K562 (cell line): ENCODE results near the gene NAA38. TPM values are rescaled to one million over a fixed set of nuclear protein-coding genes. Genes with fewer than 3 reads are reported as not detected.

Experiments used
- ARHGAP35 ChIP-seq: fragments of 450-650 bp; IDR thresholded peaks from 2 replicates; pipeline ENCODE4 v1.6.1; 2018; ENCODE audit not compliant: partially characterized antibody
- CBX1 ChIP-seq: sonication (generic); IDR thresholded peaks from 2 replicates; pipeline ENCODE4 v1.6.1; 2016; ENCODE audit warnings: antibody characterized with exemption, low read depth, mild to moderate bottlenecking
- DIDO1 ChIP-seq: fragments of 450-650 bp; IDR thresholded peaks from 2 replicates; pipeline ENCODE4 v1.6.1; 2016; ENCODE audit warnings: low read depth, missing biosample characterization, missing genetic modification characterization
- EWSR1 ChIP-seq: fragments of 450-650 bp; IDR thresholded peaks from 2 replicates; pipeline ENCODE4 v1.6.1; 2018; ENCODE audit warnings: borderline replicate concordance, mild to moderate bottlenecking, low read depth, moderate library complexity; ENCODE audit not compliant: partially characterized antibody
- HINFP ChIP-seq: fragments of 450-650 bp; conservative IDR thresholded peaks from 2 replicates; pipeline ENCODE4 v1.6.1; 2016; ENCODE audit warnings: missing genetic modification characterization, low read depth, mild to moderate bottlenecking, control low read depth, missing compliant biosample characterization
- HNRNPL ChIP-seq: fragments of 200-400 bp; formaldehyde crosslinking; IDR thresholded peaks from 2 replicates; pipeline ENCODE4 v1.6.1; 2017; ENCODE audit warnings: low read depth, mild to moderate bottlenecking, low read length
- JUN ChIP-seq, 2 experiments: sonication (generic) in 1 of 2; formaldehyde crosslinking in 1 of 2; IDR thresholded peaks; 2 replicates each; pipeline versions ENCODE4 v1.6.1 to v1.8.0; 2012 to 2022; ENCODE audit warnings: borderline replicate concordance in 2 of 2, mild to moderate bottlenecking in 2 of 2, improper control_type of control experiment in 1 of 2, low read depth in 1 of 2, low read length in 1 of 2, missing genetic modification reagents in 1 of 2
- JUNB ChIP-seq: fragments of 450-650 bp; formaldehyde crosslinking; conservative IDR thresholded peaks from 2 replicates; pipeline ENCODE4 v1.4.0; 2020; ENCODE audit warnings: mild to moderate bottlenecking
- LARP7 ChIP-seq: fragments of 450-650 bp; IDR thresholded peaks from 2 replicates; pipeline ENCODE4 v1.6.1; 2016
- RBM14 ChIP-seq: fragments of 200-400 bp; formaldehyde crosslinking; IDR thresholded peaks from 2 replicates; pipeline ENCODE4 v1.6.1; 2018; ENCODE audit warnings: low read depth, mild to moderate bottlenecking, low read length, moderate library complexity, borderline replicate concordance; ENCODE audit not compliant: insufficient read depth
- RUNX1 ChIP-seq: sonication (generic); IDR thresholded peaks from 2 replicates; pipeline ENCODE4 v1.6.1; 2016; ENCODE audit warnings: antibody characterized with exemption, low read depth
- SLC30A9 ChIP-seq: fragments of 250-450 bp; sonication (Bioruptor Pico); IDR thresholded peaks from 2 replicates; pipeline ENCODE4 v1.8.0; 2022; ENCODE audit warnings: mild to moderate bottlenecking, moderate library complexity
- SPI1 ChIP-seq: IDR thresholded peaks from 2 replicates; pipeline ENCODE4 v1.6.1; 2011; ENCODE audit warnings: low read depth, low read length, control low read depth, borderline replicate concordance
- TCF7L2 ChIP-seq: fragments of 150-350 bp; IDR thresholded peaks from 2 replicates; pipeline ENCODE4 v1.6.1; 2016; ENCODE audit warnings: low read depth, mild to moderate bottlenecking, low read length, moderate library complexity
- U2AF2 ChIP-seq: fragments of 200-400 bp; formaldehyde crosslinking; optimal IDR thresholded peaks from 2 replicates; pipeline ENCODE3; 2017; ENCODE audit warnings: low read depth, mild to moderate bottlenecking, low read length
- ZBTB26 ChIP-seq: fragments of 450-650 bp; formaldehyde crosslinking; IDR thresholded peaks from 2 replicates; pipeline ENCODE4 v1.4.0; 2022; ENCODE audit warnings: missing genetic modification characterization
- ZFX ChIP-seq: sonication (generic); formaldehyde crosslinking; IDR thresholded peaks from 2 replicates; pipeline ENCODE4 v1.8.0; 2022; ENCODE audit warnings: mild to moderate bottlenecking, missing genetic modification reagents, moderate library complexity
- ZNF121 ChIP-seq: sonication (generic); formaldehyde crosslinking; conservative IDR thresholded peaks from 2 replicates; pipeline ENCODE4 v1.8.0; 2022; ENCODE audit warnings: missing genetic modification reagents
- ZNF766 ChIP-seq: fragments of 200-800 bp; sonication (Bioruptor generic); conservative IDR thresholded peaks from 2 replicates; pipeline ENCODE4 v1.6.1; 2016; ENCODE audit warnings: missing genetic modification characterization, missing compliant biosample characterization
- polyA plus RNA-seq, 8 experiments: library from polyadenylated mRNA; depleted of rRNA in 4 of 8; stranded (reverse) in 5 of 8; unstranded in 3 of 8; fragments of >200 nt; fragmentation: Nextera tagmentation in 2 of 8; fragmentation: Illumina TruSeq in 1 of 8; extraction: Ambion mirVana in 2 of 8; extraction: Trizol in 1 of 8; gene quantifications; 2 replicates each; pipeline versions ENCODE4 v1.2.1 to v1.2.3, GENCODE V29; 2011 to 2014; ENCODE audit warnings: inconsistent platforms in 1 of 8, missing spikeins in 1 of 8
- total RNA-seq, 7 experiments: library from RNA; depleted of rRNA in 6 of 7; stranded (reverse); fragments of >200 nt in 6 of 7; fragmentation: Illumina TruSeq in 2 of 7; extraction: Trizol in 2 of 7; gene quantifications; 2 replicates each; pipeline versions ENCODE4 v1.2.1 to v1.2.3, GENCODE V29; 2011 to 2021; ENCODE audit warnings: low replicate concordance in 1 of 7
- TF ChIP-seq, protein P1 (sequence below): fragments of 250-450 bp; sonication (Bioruptor Pico); IDR thresholded peaks from 2 replicates; pipeline ENCODE4 v1.8.0; 2022; ENCODE audit warnings: moderate library complexity, mild to moderate bottlenecking, inconsistent platforms
- TF ChIP-seq, protein P2 (sequence below): sonication (generic); formaldehyde crosslinking; IDR thresholded peaks from 2 replicates; pipeline ENCODE4 v1.8.0; 2023; ENCODE audit warnings: mild to moderate bottlenecking, missing genetic modification reagents
- TF ChIP-seq, protein P3 (sequence below): fragments of 250-450 bp; sonication (Bioruptor Pico); IDR thresholded peaks from 2 replicates; pipeline ENCODE4 v1.8.0; 2021; ENCODE audit warnings: moderate library complexity, mild to moderate bottlenecking, inconsistent platforms

NAA38 gene
- total and polyA plus RNA-seq, 9 of the 15 experiments (the other 6 are each of a cell fraction or from before 2014, with no cell fraction given): 16.4 to 99.8 (median 57.3) TPM

- TF ChIP-seq JUN (IDR thresholded peaks at IDR 0.05; ENCODE audit: borderline replicate concordance, low read depth, low read length): no peak
- TF ChIP-seq JUN (CRISPR knock-in tag; IDR thresholded peaks at IDR 0.05; ENCODE audit: borderline replicate concordance): no peak
- no peak for TF ChIP-seq SLC30A9 (CRISPR knock-in tag)
- TF ChIP-seq JUNB: no peak
- no peak for TF ChIP-seq ZNF121 (CRISPR knock-in tag)
- TF ChIP-seq EWSR1: no peak
- TF ChIP-seq DIDO1: no peak
- TF ChIP-seq LARP7: no peak
- peak; percentile 58; the same call in 1 of the 2 replicates for TF ChIP-seq ZFX
- TF ChIP-seq, protein P1, sequence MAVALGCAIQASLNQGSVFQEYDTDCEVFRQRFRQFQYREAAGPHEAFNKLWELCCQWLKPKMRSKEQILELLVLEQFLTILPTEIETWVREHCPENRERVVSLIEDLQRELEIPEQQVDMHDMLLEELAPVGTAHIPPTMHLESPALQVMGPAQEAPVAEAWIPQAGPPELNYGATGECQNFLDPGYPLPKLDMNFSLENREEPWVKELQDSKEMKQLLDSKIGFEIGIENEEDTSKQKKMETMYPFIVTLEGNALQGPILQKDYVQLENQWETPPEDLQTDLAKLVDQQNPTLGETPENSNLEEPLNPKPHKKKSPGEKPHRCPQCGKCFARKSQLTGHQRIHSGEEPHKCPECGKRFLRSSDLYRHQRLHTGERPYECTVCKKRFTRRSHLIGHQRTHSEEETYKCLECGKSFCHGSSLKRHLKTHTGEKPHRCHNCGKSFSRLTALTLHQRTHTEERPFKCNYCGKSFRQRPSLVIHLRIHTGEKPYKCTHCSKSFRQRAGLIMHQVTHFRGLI (CRISPR knock-in tag): no peak
- no peak for TF ChIP-seq RUNX1
- TF ChIP-seq ZNF766 (CRISPR knock-in tag): peak; percentile 95
- no peak for TF ChIP-seq RBM14
- no peak for TF ChIP-seq HNRNPL
- no peak for TF ChIP-seq HINFP (tag)
- peak; percentile 96 for TF ChIP-seq ARHGAP35
- TF ChIP-seq, protein P2, sequence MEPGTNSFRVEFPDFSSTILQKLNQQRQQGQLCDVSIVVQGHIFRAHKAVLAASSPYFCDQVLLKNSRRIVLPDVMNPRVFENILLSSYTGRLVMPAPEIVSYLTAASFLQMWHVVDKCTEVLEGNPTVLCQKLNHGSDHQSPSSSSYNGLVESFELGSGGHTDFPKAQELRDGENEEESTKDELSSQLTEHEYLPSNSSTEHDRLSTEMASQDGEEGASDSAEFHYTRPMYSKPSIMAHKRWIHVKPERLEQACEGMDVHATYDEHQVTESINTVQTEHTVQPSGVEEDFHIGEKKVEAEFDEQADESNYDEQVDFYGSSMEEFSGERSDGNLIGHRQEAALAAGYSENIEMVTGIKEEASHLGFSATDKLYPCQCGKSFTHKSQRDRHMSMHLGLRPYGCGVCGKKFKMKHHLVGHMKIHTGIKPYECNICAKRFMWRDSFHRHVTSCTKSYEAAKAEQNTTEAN (CRISPR knock-in tag): no peak
- 0 out of 2 replicates have a peak, but pooled peaks have one; percentile 44 for TF ChIP-seq CBX1
- TF ChIP-seq ZBTB26: no peak
- TF ChIP-seq, protein P3, sequence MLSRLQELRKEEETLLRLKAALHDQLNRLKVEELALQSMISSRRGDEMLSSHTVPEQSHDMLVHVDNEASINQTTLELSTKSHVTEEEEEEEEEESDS (CRISPR knock-in tag): no peak
- no peak for TF ChIP-seq TCF7L2
- no peak for TF ChIP-seq U2AF2
- TF ChIP-seq SPI1: no peak; the same call in 1 of the 2 replicates
Observed at GRCh38 chr17:7856811-7857712, at the start of gene NAA38 (continued).
